Erythroblast (primary cell): Measurements from ENCODE around the gene SLAMF1.

ENCODE experiments used
- GATA1 ChIP-seq: IDR thresholded peaks from 2 replicates; pipeline ENCODE4 v1.6.1; 2011; ENCODE audit warnings: low read depth, mild to moderate bottlenecking, control low read depth, low read length, moderate library complexity
- POLR2A ChIP-seq: IDR thresholded peaks from 2 replicates; pipeline ENCODE4 v1.6.1; 2011; ENCODE audit warnings: mild to moderate bottlenecking, low read length

- TF ChIP-seq POLR2A (no peak), GATA1 (no peak)
Observed at GRCh38 chr1:160558660-160559380, 88.0 kb downstream of the SLAMF1 start.
